PC-3 (cell line): ENCODE data around the gene ACKR3. TPM values are rescaled to one million over a fixed set of nuclear protein-coding genes. Genes with fewer than 3 reads are reported as not detected.

Experiments used
- ATAC-seq: fragments of 200-7000 bp; cut with Tn5 transposase; 2 replicates; pipeline ENCODE4 v1.9.1; 2020; ENCODE audit warnings: mild to moderate bottlenecking, moderate library complexity
- BruUV-seq: library from RNA; stranded (reverse); fragments of 400-500 nt; replicated peaks from 2 replicates; lab custom pipeline; 2021; lab: Mats Ljungman, UMichigan
- CTCF ChIA-PET: fragments of 300-600 bp; sonication (Branson Sonifier 250); formaldehyde crosslinking; loops from one replicate; lab custom pipeline; 2022; ENCODE audit warnings: antibody characterized with exemption; lab: Charles Lee
- POLR2A ChIA-PET: fragments of 300-600 bp; sonication (Branson Sonifier 250); formaldehyde crosslinking; loops from one replicate; lab custom pipeline; 2022; ENCODE audit warnings: antibody characterized with exemption; ENCODE audit not compliant: unreplicated experiment; lab: Charles Lee
- DNase-seq: peaks from one replicate; pipeline ENCODE4 v3.0.0-alpha.2; 2015
- H2AFZ ChIP-seq: fragments of 300-600 bp; sonication (generic); 2 replicates; pipeline ENCODE4 v1.6.0; 2016; ENCODE audit warnings: antibody characterized with exemption, low read length
- H3F3A ChIP-seq: fragments of 300-600 bp; sonication (generic); one replicate; pipeline ENCODE4 v1.6.0; 2017; ENCODE audit warnings: antibody characterized with exemption, low read length, control low read depth, mild to moderate bottlenecking; ENCODE audit not compliant: unreplicated experiment
- H3K27ac ChIP-seq: fragments of 300-600 bp; sonication (generic); 2 replicates; pipeline ENCODE4 v1.5.1; 2016; ENCODE audit warnings: mild to moderate bottlenecking, low read length
- H3K27me3 ChIP-seq: fragments of 300-600 bp; sonication (generic); 2 replicates; pipeline ENCODE4 v1.6.1; 2016; ENCODE audit warnings: low read length, mixed read lengths
- H3K36me3 ChIP-seq: fragments of 300-600 bp; sonication (generic); 2 replicates; pipeline ENCODE4 v1.6.1; 2016; ENCODE audit warnings: low read depth, mixed run types, low read length, mixed read lengths
- H3K4me1 ChIP-seq: fragments of 300-600 bp; sonication (generic); 2 replicates; pipeline ENCODE4 v1.5.1; 2016; ENCODE audit warnings: low read length; ENCODE audit not compliant: insufficient read depth
- H3K4me2 ChIP-seq: fragments of 300-600 bp; sonication (generic); 2 replicates; pipeline ENCODE4 v1.6.0; 2016; ENCODE audit warnings: low read length
- H3K4me3 ChIP-seq: fragments of 300-600 bp; sonication (generic); 2 replicates; pipeline ENCODE4 v1.5.1; 2016; ENCODE audit warnings: mild to moderate bottlenecking, low read length, mixed read lengths
- H3K79me2 ChIP-seq: fragments of 300-600 bp; sonication (generic); 2 replicates; pipeline ENCODE4 v1.6.1; 2017; ENCODE audit warnings: low read length, mixed read lengths
- H3K9ac ChIP-seq: fragments of 300-600 bp; sonication (generic); 2 replicates; pipeline ENCODE4 v1.6.0; 2016; ENCODE audit warnings: mild to moderate bottlenecking, low read length
- H3K9me2 ChIP-seq: fragments of 300-600 bp; sonication (generic); replicated peaks from 2 replicates; pipeline ENCODE4 v1.6.1; 2016; ENCODE audit warnings: mixed run types, low read length, mixed read lengths
- H3K9me3 ChIP-seq: fragments of 300-600 bp; sonication (generic); 2 replicates; pipeline ENCODE4 v1.6.1; 2016; ENCODE audit warnings: low read length, mixed read lengths
- H4K20me1 ChIP-seq: fragments of 300-600 bp; sonication (generic); 2 replicates; pipeline ENCODE4 v1.6.1; 2016; ENCODE audit warnings: low read length, mixed read lengths
- EZH2 ChIP-seq: fragments of 300-600 bp; sonication (generic); IDR thresholded peaks from one replicate; pipeline ENCODE4 v1.6.1; 2017; ENCODE audit warnings: antibody characterized with exemption, mild to moderate bottlenecking, low read length; ENCODE audit not compliant: unreplicated experiment
- EZH2phosphoT487 ChIP-seq: fragments of 300-600 bp; sonication (generic); IDR thresholded peaks from 2 replicates; pipeline ENCODE4 v1.6.1; 2018; ENCODE audit warnings: mild to moderate bottlenecking, antibody characterized with exemption, low read length, borderline replicate concordance
- intact Hi-C: fragments of 100-400 bp; cut with micrococcal nuclease; formaldehyde crosslinking; loops from 2 replicates; pipeline ENCODE4 v1.9.0; 2023
- total RNA-seq: library from RNA; depleted of rRNA; stranded (reverse); fragments of >200 nt; gene quantifications from 2 replicates; pipeline ENCODE4 v1.2.3, GENCODE V29; 2014
- TF ChIP-seq, protein P1 (sequence below): fragments of 300-600 bp; sonication (generic); conservative IDR thresholded peaks from 2 replicates; pipeline ENCODE4 v1.5.1; 2017; ENCODE audit warnings: antibody characterized with exemption, low read depth, mild to moderate bottlenecking, low read length

ACKR3 gene
- total RNA-seq, 1 experiment from 2014 or later = 3.1 TPM

DNA sequence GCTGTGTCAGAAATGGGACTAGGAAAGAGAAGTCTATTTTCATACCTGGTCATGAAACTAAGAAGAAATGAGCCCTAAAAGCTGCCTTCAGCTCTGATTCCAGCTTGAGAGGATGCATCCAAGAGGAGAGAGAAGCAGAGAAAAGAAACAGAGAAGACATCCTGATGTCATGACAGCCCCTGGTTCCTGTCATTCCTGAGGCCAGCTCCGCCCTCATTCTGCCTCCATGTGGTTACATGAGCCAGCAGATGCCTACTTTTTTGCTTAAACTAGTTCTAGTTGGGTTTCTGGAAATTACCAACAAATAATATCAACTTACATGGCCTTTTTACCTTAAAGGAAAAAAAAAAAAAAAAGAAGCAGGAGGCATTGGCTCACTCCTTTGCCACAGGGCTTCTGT is 14.1 kb upstream of the ACKR3 start:
- Histone ChIP-seq H2AFZ (no peak overlapping the region), H3K9me3 (no peaks in the 10 kb centered on the region), H3K27me3 (no peaks in the 10 kb centered on the region), H3K4me3 (no peak overlapping the region), H3K79me2 (no peaks in the 10 kb centered on the region), H3F3A (no peaks in the 10 kb centered on the region), H3K9ac (no peak overlapping the region), H3K4me1 (no peaks in the 10 kb centered on the region), H3K9me2 (no peaks in the 10 kb centered on the region), H4K20me1 (no peaks in the 10 kb centered on the region), H3K27ac (no peak overlapping the region), H3K4me2 (no peak overlapping the region), H3K36me3 (no peaks in the 10 kb centered on the region)
- ATAC-seq (no peak), DNase-seq (no peak)
- BruUV-seq = no TSS peak
- intact Hi-C loops = no loop called here
- ChIA-PET POLR2A (no interaction called here), CTCF (no interaction called here)
- TF ChIP-seq, protein P1, sequence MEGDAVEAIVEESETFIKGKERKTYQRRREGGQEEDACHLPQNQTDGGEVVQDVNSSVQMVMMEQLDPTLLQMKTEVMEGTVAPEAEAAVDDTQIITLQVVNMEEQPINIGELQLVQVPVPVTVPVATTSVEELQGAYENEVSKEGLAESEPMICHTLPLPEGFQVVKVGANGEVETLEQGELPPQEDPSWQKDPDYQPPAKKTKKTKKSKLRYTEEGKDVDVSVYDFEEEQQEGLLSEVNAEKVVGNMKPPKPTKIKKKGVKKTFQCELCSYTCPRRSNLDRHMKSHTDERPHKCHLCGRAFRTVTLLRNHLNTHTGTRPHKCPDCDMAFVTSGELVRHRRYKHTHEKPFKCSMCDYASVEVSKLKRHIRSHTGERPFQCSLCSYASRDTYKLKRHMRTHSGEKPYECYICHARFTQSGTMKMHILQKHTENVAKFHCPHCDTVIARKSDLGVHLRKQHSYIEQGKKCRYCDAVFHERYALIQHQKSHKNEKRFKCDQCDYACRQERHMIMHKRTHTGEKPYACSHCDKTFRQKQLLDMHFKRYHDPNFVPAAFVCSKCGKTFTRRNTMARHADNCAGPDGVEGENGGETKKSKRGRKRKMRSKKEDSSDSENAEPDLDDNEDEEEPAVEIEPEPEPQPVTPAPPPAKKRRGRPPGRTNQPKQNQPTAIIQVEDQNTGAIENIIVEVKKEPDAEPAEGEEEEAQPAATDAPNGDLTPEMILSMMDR = no peak
- no peak for TF ChIP-seq EZH2
- no peak for TF ChIP-seq EZH2phosphoT487

DNA sequence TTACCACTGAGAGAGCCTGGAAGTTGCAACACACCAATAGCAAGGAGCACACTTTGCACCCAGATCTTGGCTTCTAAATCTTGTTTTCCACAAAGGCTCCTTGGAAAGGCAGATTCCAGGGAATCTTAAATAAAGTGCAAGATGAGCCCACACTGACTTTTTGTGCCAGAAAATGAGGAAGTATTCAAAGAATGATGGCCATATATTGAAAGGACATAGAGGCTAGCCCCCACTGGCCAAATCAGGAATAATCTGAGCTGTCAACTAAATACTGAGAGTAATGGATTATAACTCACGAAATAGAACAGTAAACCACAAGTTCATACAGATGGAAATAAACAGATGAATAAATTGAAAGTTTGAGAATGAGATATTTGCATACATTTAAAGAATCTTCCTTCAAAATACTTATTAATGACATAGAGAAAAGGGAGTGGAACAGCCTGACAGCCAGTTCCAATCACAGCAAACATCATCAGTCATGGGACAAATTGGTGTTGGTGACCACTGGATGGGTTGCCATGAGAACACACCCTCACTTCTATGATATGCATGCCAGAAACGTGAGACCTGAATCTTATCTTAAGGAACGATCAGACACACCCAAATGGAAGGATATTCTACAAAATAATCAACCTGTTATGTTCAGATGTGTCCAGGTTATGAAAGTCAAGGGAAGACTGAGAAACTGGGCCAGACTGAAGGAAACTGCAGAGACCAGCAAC is 12.2 kb upstream of the ACKR3 start:
- Histone ChIP-seq H3K27me3 (no peaks in the 10 kb centered on the region), H3K4me3 (no peak overlapping the region), H3K9ac (no peak overlapping the region), H3K9me3 (no peaks in the 10 kb centered on the region), H2AFZ (no peak overlapping the region), H3K9me2 (no peaks in the 10 kb centered on the region), H3K4me1 (no peaks in the 10 kb centered on the region), H4K20me1 (no peaks in the 10 kb centered on the region), H3K4me2 (no peak overlapping the region), H3F3A (no peaks in the 10 kb centered on the region), H3K79me2 (no peaks in the 10 kb centered on the region), H3K27ac (no peak overlapping the region), H3K36me3 (no peaks in the 10 kb centered on the region)
- ChIA-PET POLR2A (no interaction called here), CTCF (no interaction called here)
- ATAC-seq = no peak
- no peak for TF ChIP-seq EZH2phosphoT487
- DNase-seq = peak; percentile 4
- no TSS peak for BruUV-seq
- intact Hi-C loops = no loop called here

DNA sequence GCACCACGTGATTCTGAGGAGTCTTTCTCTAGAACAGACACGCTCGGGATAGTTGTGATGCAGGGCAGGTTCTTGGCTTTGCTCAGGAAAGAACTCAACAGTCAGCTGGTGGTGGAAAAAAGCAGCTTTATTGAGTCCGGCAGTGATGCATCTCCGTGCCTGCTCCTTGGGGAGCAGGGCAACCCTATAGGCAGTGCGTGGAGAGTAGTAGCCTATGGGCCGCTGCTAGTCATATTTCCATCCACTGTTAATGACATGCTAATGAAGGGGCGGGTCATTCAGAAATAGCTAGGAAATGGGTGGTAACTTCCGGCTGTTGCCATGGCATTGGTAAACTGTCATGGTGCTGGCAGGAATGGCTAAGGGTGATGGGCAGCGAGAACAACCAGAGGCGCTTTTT is 11.6 kb upstream of the ACKR3 start:
- no peaks in the 10 kb centered on the region for H3K4me1 ChIP-seq
- no peaks in the 10 kb centered on the region for H3K9me3 ChIP-seq
- H3K36me3 ChIP-seq = no peaks in the 10 kb centered on the region
- ChIA-PET CTCF (no interaction called here), POLR2A (no interaction called here)
- DNase-seq (no peak), ATAC-seq (no peak)
- no peak overlapping the region for H2AFZ ChIP-seq
- no peaks in the 10 kb centered on the region for H3F3A ChIP-seq
- no TSS peak for BruUV-seq
- TF ChIP-seq EZH2phosphoT487 = no peak
- TF ChIP-seq EZH2 = no peak
- TF ChIP-seq, protein P1 = no peak
- intact Hi-C loops = no loop called here
- H4K20me1 ChIP-seq = no peaks in the 10 kb centered on the region
- no peak overlapping the region for H3K4me3 ChIP-seq
- no peak overlapping the region for H3K9ac ChIP-seq
- H3K27me3 ChIP-seq = no peaks in the 10 kb centered on the region
- H3K27ac ChIP-seq = no peak overlapping the region
- no peak overlapping the region for H3K4me2 ChIP-seq
- no peaks in the 10 kb centered on the region for H3K9me2 ChIP-seq
- H3K79me2 ChIP-seq = no peaks in the 10 kb centered on the region
